Ovary (tissue), 3 donors: ENCODE data around the gene ARHGAP21.

Experiments
- POLR2A ChIP-seq: fragments of 450-650 bp; IDR thresholded peaks from one replicate; pipeline ENCODE4 v1.6.1; 2017; ENCODE audit warnings: antibody characterized with exemption, mild to moderate bottlenecking, moderate library complexity
- TF ChIP-seq, protein P1 (sequence below), 3 donors: fragments of 450-650 bp in 2 of 3; fragments of 200-600 bp in 1 of 3; IDR thresholded peaks; one replicate each; pipeline versions ENCODE4 v1.5.1 to v1.8.0; 2016 to 2022; ENCODE audit warnings: antibody characterized with exemption in 3 of 3, mild to moderate bottlenecking in 1 of 3
- donor health status: DM: no; HTN: no; CAD: no.

DNA sequence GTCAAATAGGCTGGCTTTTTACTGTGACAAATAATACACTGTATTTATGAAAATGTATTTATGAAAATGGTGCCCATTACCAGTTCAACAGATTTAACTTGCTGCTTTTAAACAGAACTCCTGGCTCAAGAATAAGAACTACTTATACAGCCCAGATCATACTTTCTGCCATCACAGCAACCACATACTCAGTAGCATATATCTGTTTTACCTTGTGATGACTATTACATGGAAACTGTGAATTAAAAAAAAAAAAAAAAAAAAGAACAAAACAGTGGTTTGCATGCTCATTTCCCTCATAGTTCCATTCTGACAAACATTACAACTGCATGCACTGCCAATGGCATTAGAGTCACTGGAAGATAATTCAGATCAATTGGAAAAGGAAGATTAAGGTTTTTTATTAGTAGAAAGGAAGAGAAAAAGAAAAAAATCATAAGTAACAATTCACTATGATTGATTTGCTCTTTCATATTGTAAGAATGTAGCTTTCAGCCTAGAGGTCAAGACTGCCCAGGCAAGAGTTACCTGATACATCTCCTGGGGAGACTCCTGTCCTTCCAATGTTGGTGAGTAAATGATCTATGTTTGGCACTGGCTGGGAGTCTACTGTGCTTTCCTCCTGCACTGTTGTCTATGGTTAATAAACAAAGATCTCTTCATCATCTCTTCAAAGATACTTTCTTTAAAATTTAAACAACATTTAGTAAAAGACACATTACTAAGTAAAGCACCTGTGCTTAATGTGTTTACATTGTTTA, 132.8 kb downstream of the ARHGAP21 start:
- TF ChIP-seq, protein P1, sequence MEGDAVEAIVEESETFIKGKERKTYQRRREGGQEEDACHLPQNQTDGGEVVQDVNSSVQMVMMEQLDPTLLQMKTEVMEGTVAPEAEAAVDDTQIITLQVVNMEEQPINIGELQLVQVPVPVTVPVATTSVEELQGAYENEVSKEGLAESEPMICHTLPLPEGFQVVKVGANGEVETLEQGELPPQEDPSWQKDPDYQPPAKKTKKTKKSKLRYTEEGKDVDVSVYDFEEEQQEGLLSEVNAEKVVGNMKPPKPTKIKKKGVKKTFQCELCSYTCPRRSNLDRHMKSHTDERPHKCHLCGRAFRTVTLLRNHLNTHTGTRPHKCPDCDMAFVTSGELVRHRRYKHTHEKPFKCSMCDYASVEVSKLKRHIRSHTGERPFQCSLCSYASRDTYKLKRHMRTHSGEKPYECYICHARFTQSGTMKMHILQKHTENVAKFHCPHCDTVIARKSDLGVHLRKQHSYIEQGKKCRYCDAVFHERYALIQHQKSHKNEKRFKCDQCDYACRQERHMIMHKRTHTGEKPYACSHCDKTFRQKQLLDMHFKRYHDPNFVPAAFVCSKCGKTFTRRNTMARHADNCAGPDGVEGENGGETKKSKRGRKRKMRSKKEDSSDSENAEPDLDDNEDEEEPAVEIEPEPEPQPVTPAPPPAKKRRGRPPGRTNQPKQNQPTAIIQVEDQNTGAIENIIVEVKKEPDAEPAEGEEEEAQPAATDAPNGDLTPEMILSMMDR (IDR thresholded peaks at IDR 0.05), result no peak
- no peak for TF ChIP-seq POLR2A
